GM19395 (cell line): ENCODE data around the gene GABPB1.
A peak's percentile ranks its signal among the peaks of the same experiment; 100 is the strongest.

Source experiments
- ATAC-seq: cut with Tn5 transposase; IDR thresholded peaks from one replicate; pipeline ENCODE4 v1.9.1; 2021; ENCODE audit warnings: mild to moderate bottlenecking, moderate library complexity; ENCODE audit not compliant: unreplicated experiment

Gene GABPB1

DNA sequence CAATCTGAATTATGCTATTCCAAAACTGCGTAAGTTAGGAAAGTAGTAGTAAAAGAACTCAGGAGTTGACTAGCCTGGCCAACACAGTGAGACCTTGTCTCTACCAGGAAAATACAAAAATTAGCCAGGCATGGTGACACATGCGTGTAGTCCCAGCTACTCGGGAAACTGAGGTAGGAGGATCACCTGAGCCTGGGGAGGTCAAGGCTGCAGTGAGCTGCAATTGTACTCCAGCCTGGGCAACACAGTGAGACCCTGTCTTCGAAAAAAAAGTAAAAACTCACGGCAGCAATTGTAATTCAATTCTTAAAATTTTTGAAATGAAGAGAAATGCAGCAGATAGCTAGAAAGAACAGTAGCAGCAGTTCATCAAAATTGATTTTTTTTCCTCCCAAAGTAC lies 9.7 kb downstream of the GABPB1 start:
- ATAC-seq: no peak

GRCh38 chr15:50344006-50344464 lies 11.0 kb downstream of the GABPB1 start:
- no peak for ATAC-seq

GRCh38 chr15:50341616-50342136 lies 13.3 kb downstream of the GABPB1 start:
- ATAC-seq: no peak

DNA sequence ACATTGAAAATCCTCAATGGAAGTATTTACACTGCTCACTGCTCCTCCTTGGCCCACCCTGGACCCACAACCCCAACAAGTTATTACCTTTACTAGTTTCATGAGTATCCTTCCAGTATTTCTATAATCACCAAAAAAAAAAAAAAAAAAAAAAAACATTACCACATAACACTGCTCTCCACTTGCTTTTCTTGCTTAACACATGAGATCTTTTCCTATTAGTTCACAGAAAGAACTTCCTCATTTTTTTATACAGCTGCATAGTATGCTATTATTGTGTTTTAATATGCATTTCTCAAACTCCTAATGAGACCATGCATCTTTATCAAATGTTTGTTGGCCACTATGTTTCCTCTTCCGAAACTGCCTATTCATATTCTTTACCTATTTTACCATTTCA lies 14.6 kb downstream of the GABPB1 start:
- no peak for ATAC-seq

DNA sequence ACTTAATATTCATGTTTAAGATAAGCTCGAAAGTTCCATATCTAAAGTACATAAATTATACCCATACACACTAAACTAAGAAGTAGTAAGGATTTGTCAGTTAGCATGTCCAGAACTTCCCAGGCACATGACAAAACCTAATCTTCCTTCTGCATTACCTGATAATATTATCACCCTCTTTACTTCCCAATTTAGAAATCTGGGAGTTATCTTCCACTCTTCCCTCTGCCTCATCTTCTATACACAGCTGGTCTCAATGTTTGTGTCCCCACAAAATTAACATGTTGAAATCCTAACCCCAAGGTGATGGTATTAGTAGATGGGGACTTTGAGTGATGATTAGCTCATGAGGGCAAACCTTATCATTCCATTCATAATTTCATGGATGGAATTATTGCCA lies 15.3 kb downstream of the GABPB1 start:
- ATAC-seq: no peak

DNA sequence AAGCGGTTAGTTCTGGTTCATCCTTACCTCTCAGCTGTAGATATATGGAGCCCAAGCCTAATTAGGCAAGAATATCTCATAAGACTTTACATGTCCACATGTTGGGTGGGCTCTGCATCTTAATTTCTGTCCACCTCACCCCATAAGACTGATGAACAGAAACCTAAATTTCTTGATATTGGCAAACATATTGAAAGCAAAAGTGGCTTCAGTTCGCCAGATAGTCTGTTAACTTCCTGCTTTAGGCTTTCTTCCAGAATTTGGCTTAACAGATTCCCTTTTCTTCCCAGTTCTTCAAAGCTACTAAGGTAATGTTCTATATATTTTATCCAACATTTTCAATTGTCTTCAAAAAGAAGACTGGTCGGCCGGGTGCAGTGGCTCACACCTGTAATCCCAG lies 19.7 kb downstream of the GABPB1 start:
- ATAC-seq: no peak

- ATAC-seq: no peak
Measured at GRCh38 chr15:50333229-50333628, 21.8 kb downstream of the GABPB1 start.

GRCh38 chr15:50330921-50331320 lies 24.1 kb downstream of the GABPB1 start:
- ATAC-seq: no peak

DNA sequence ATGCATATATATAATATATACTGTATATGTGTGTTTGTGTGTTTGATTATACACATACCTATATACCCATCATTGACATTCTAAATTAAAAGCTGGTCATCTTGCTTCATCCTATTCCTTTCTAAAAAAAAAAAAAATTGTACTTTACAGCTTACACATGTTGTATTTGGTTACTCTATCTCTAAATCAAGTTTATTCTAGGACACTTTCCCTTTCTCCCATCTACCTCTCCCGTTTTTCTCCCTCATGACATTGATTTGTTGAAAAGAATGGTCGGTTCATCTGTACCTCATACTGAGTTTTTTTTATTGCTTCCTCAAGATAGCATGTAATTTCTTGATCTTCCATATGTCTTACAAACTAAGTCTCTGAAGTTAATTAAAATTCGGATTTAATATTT lies 26.9 kb downstream of the GABPB1 start:
- ATAC-seq: no peak

DNA sequence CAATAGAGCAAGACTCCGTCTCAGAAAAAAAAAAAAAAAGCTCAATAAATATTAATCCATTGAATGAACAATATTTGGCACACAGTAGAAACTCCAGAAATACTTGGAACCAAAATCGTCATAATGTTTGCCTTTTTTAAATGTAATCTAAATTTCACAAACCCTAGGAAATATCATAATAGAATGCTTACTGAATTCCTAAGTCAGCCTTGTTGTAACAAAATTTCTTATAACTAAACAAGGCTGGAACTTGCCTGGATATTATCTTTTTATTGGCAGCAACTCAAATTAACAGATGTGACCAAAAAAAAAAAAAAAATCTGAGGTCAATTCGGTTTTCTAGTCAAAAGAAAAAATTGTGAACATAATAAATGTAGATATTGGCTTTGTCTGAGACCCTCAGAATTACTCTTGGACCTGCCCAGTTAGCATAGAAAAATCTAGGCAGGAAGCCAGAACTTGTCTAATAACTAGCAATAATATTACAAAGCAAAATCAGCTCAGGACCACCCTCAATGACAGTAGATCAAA lies 33.3 kb downstream of the GABPB1 start:
- ATAC-seq: no peak

- no peak for ATAC-seq
Measured at GRCh38 chr15:50320504-50320903, 34.5 kb downstream of the GABPB1 start.

GRCh38 chr15:50318697-50319096 lies 36.3 kb downstream of the GABPB1 start:
- no peak for ATAC-seq

GRCh38 chr15:50315814-50316630 lies 39.0 kb downstream of the GABPB1 start:
- peak; percentile 56 for ATAC-seq

- no peak for ATAC-seq
Measured at GRCh38 chr15:50312636-50313035, 42.4 kb downstream of the GABPB1 start.

DNA sequence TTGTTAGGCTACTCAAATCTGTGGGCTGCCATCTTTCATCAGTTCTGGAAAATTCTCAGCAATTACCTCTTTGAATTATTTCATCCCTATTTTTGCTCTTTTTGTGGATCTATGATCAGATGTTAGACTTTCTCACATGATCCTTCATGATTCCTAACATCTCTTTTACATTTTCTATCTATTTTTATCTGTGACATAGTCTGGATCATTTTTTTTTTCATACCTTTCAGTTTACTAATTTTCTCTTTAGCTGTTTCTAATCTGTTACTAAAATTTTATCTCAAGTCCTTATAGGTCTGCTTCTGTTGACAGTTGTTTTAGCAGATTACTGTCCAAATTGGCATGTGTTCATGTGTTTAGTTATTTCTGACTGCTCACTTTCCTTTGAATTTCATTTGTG lies 47.2 kb downstream of the GABPB1 start:
- no peak for ATAC-seq

DNA sequence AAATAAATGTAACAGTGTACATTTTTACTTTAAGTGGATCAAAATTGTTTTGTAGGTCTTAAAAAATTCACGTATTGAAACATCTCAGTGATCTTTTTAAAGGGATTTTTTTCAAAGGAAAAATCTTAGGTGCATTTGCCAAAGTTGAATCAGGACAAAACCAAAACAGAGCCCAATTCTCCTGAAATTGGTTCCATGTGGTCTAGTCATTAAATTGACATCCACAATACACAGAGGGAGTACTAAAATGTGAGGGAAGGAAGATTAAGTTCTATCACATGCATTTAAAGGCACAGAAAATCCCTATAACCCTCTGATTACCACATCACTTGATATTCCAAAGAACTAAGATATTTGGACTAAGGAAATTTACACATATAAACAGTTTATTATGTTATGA lies 50.2 kb downstream of the GABPB1 start:
- ATAC-seq: no peak

DNA sequence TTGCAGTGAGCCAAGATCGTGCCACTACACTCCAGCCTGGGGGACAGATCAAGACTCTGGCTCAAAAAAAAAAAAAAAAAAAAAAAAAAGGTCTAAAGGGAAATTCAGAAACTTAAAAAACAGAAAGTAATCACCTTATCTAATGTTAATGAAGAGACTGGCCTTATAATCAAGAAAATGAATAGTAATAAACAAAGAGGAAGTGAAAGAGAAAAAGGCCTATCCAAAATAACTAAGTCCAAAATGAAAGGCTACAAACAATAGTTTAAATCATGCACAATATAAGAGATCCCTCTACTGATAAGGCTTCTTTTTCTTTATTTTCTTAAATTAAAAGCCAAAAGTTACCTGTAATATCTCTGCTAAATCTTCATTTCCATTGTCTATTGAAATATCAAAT lies 52.4 kb downstream of the GABPB1 start:
- no peak for ATAC-seq

- no peak for ATAC-seq
Measured at GRCh38 chr15:50298340-50298739, 56.7 kb downstream of the GABPB1 start.

- no peak for ATAC-seq
Measured at GRCh38 chr15:50295966-50296365, 59.0 kb downstream of the GABPB1 start.

GRCh38 chr15:50289749-50290148 lies 65.2 kb downstream of the GABPB1 start:
- ATAC-seq: no peak

DNA sequence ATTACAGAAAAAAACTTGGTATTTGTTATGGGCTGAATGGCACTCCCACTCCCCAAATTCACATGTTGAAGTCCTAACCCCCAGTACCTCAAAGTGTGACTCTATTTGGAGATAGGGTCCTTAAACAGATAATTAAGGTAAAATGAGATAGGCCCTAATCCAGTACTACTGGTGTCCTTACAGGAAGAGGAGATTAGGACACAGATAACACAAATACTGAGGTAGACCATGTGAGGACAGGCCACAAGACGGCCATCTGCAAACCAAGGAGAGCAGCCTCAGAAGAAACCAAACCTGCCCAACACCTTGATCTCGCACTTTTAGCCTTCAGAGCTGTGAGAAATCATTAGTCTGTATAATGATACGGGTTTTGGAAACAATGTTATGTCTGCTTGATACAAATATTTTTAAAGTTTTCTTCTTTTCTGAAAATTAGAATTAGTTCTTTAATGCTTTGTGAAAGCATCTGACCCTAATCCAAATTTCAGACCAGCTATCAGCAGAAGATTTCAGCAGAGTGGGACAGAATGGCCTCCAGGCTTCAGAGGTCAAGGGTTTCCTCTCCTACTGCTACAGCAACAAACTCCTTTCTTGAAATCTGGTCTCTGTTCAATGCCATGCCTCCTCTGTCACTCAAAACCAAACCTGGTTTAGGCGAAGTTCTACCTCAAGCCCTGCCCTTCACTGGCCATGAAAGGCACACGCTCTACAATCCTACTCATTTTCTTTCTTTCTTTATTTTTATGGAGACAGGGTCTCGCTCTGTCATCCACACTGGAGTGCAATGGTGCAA lies 67.5 kb downstream of the GABPB1 start:
- ATAC-seq: no peak

DNA sequence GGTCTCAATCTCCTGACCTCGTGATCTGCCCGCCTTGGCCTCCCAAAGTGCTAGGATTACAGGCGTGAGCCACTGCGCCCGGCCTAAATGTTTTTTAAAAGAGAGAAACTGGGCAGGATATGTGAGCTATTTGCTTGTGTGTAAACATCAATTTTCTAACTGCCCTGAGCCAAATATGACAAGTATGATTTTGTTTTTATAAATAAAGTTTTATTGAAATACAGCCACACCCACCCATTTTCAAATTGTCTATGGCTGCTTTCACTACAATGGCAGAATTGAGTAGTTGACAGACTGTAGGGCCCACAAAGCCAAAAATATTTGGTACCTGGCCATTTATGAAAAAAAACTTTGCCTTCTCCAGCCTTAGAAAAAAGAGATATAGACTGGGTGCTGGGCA lies 73.6 kb downstream of the GABPB1 start:
- no peak for ATAC-seq
